ENCODE measurements around the gene IGDCC3. TPM values are rescaled to one million over a fixed set of nuclear protein-coding genes. Genes with fewer than 3 reads are reported as not detected.
A peak's percentile ranks its signal among the peaks of the same experiment; 100 is the strongest.

Gene IGDCC3
- polyA plus RNA-seq, 2 of the 4 experiments (the other 2 are of a cell fraction): 0.04 to 0.12 TPM

- DNase-seq (ENCODE audit: low read depth in 1 of 2, low spot score in 1 of 2) (no peak), FAIRE-seq (no peak), ATAC-seq (no peak)
- Histone ChIP-seq H3K4me2 (no peak overlapping the region), H3K27ac (no peak overlapping the region), H3K9me3 (no peaks in the 10 kb centered on the region), H3K4me1 (no peaks in the 10 kb centered on the region), H3K4me3 (no peak overlapping the region)
- POLR2A ChIA-PET: no interaction called here
- CTCF ChIA-PET: interaction anchor here (1.0 to 7.5 kb wide), 4 partner anchors 11 to 71 kb away, joined by 4 to 75 read pairs (median 18); no protein-coding TSS in a partner anchor
- TF ChIP-seq ZFP36 (IDR thresholded peaks at IDR 0.05; ENCODE audit: borderline replicate concordance, partially characterized antibody) (peak; percentile 78), ZC3H11A (IDR thresholded peaks at IDR 0.05) (no peak), GATA3 (IDR thresholded peaks at IDR 0.05; ENCODE audit: borderline replicate concordance) (no peak), JUNB (IDR thresholded peaks at IDR 0.05) (no peak)
- WGBS (ENCODE audit: missing lambda C conversion rate): 80% methylated on average over 10 of the region's 18 CpGs
Observed at GRCh38 chr15:65329984-65330735, 47.6 kb downstream of the IGDCC3 start.

- DNase-seq (ENCODE audit: low read depth in 1 of 2, low spot score in 1 of 2) (no peak), ATAC-seq (no peak), FAIRE-seq (no peak)
- H3K4me1 ChIP-seq: no peaks in the 10 kb centered on the region
- H3K4me2 ChIP-seq: no peak overlapping the region
- TF ChIP-seq ZNF302 (CRISPR knock-in tag; IDR thresholded peaks at IDR 0.05): no peak
- TF ChIP-seq USF2 (IDR thresholded peaks at IDR 0.05): no peak
- H3K9me3 ChIP-seq: no peaks in the 10 kb centered on the region
- CTCF ChIA-PET: interaction anchor here (0.8 to 7.5 kb wide), 5 partner anchors 9 to 71 kb away, joined by 3 to 75 read pairs (median 4); no protein-coding TSS in a partner anchor
- POLR2A ChIA-PET: interaction anchor here (1.0 kb wide), 1 partner anchor 45 kb away, joined by 3 read pairs; no protein-coding TSS in a partner anchor
- 84% methylated on average over 20 of the region's 21 CpGs for WGBS (ENCODE audit: missing lambda C conversion rate)
- no peak overlapping the region for H3K27ac ChIP-seq
- H3K4me3 ChIP-seq: no peak overlapping the region
Observed at GRCh38 chr15:65329288-65329983, 48.4 kb downstream of the IGDCC3 start.

GRCh38 chr15:65328506-65329287, 49.1 kb downstream of the IGDCC3 start:
- DNase-seq (ENCODE audit: low read depth in 1 of 2, low spot score in 1 of 2): no peak
- TF ChIP-seq SREBF2 (IDR thresholded peaks at IDR 0.05): no peak
- no peak for TF ChIP-seq ZC3H11A (IDR thresholded peaks at IDR 0.05)
- TF ChIP-seq FOXS1 (CRISPR knock-in tag; IDR thresholded peaks at IDR 0.05): no peak
- TF ChIP-seq PBX3 (IDR thresholded peaks at IDR 0.05): no peak
- TF ChIP-seq TP53 (CRISPR knock-in tag; IDR thresholded peaks at IDR 0.05): no peak
- TF ChIP-seq CEBPB (IDR thresholded peaks at IDR 0.05): no peak
- TF ChIP-seq POLR2AphosphoS2 (conservative IDR thresholded peaks at IDR 0.05; ENCODE audit: low read length): no peak
- Histone ChIP-seq H3K4me1 (no peaks in the 10 kb centered on the region), H3K4me2 (no peak overlapping the region), H3K9me3 (no peaks in the 10 kb centered on the region), H3K27ac (no peak overlapping the region), H3K4me3 (no peak overlapping the region)
- CTCF ChIA-PET: interaction anchor here (0.8 to 7.5 kb wide), 5 partner anchors 9 to 72 kb away, joined by 3 to 75 read pairs (median 4); no protein-coding TSS in a partner anchor
- no peak for FAIRE-seq
- 81% methylated on average over 19 of the region's 21 CpGs for WGBS (ENCODE audit: missing lambda C conversion rate)
- ATAC-seq: no peak
- POLR2A ChIA-PET: interaction anchor here (1.0 kb wide), 1 partner anchor 45 kb away, joined by 3 read pairs; no protein-coding TSS in a partner anchor

GRCh38 chr15:65327651-65328393, 50.0 kb downstream of the IGDCC3 start:
- ATAC-seq (no peak), FAIRE-seq (no peak), DNase-seq (ENCODE audit: low read depth in 1 of 2, low spot score in 1 of 2) (no peak)
- Histone ChIP-seq H3K27ac (no peak overlapping the region), H3K4me3 (no peak overlapping the region), H3K4me2 (no peak overlapping the region), H3K4me1 (no peaks in the 10 kb centered on the region), H3K9me3 (no peaks in the 10 kb centered on the region)
- WGBS (ENCODE audit: missing lambda C conversion rate): 55% methylated on average over 12 of the region's 12 CpGs
- ChIA-PET POLR2A (interaction anchor here (0.9 kb wide), 1 partner anchor 23 kb away, joined by 3 read pairs; the partner anchor contains the start of gene RNU5B-1), CTCF (interaction anchor here (1.2 to 16.1 kb wide), 5 partner anchors 9 to 74 kb away, joined by 3 to 722 read pairs (median 75); partner anchors contain the start of gene IGDCC3)
- TF ChIP-seq HES2 (IDR thresholded peaks at IDR 0.05): no peak
- no peak for TF ChIP-seq PBX3 (IDR thresholded peaks at IDR 0.05)
- no peak for TF ChIP-seq FOSL2 (IDR thresholded peaks at IDR 0.05)
- TF ChIP-seq FOSL2 (CRISPR knock-in tag; IDR thresholded peaks at IDR 0.05): no peak
- no peak for TF ChIP-seq HDAC2 (IDR thresholded peaks at IDR 0.05)
- no peak for TF ChIP-seq JUN (IDR thresholded peaks at IDR 0.05)
- no peak for TF ChIP-seq CEBPB (IDR thresholded peaks at IDR 0.05)
- no peak for TF ChIP-seq HEYL (CRISPR knock-in tag; IDR thresholded peaks at IDR 0.05)
- TF ChIP-seq HOXB5 (CRISPR knock-in tag; IDR thresholded peaks at IDR 0.05): no peak
- TF ChIP-seq NPAS2 (CRISPR knock-in tag; IDR thresholded peaks at IDR 0.05; ENCODE audit: borderline replicate concordance): no peak

All from A549 (cell line).